ENCODE results near the gene SFTA2.

Gene SFTA2

GRCh38 chr6:30889921-30890645 is 41.9 kb downstream of the SFTA2 start:
- TF ChIP-seq ZIC2 (tag by site-specific recombination; IDR thresholded peaks at IDR 0.05) (peak; percentile 68), ZEB2 (tag by site-specific recombination; IDR thresholded peaks at IDR 0.05) (no peak)
- Histone ChIP-seq H3K36me3 (ENCODE audit: control insufficient read depth in 2 of 2, insufficient read depth in 1 of 2, low read length in 2 of 2) (peaks cover 8 to 63% of the 10 kb centered on the region in 2 experiments), H3K4me3 (ENCODE audit: low read depth, low read length) (no peak overlapping the region), H3K4me1 (ENCODE audit: control insufficient read depth, insufficient read depth, low read length) (peaks cover 26% of the 10 kb centered on the region), H3K27ac (ENCODE audit: extremely low read depth, low read depth, low read length) (no peak overlapping the region), H3K9me3 (ENCODE audit: control insufficient read depth, insufficient read depth, low read depth, low read length) (no peaks in the 10 kb centered on the region)
- CTCF ChIA-PET, result interaction anchor here (0.6 to 2.6 kb wide), 10 partner anchors 16 to 476 kb away, joined by 3 to 13 read pairs (median 4); partner anchors contain the start of gene VARS2
- POLR2A ChIA-PET, result interaction anchor here (0.5 to 1.1 kb wide), 3 partner anchors 22 to 275 kb away, joined by 3 to 5 read pairs (median 3); no protein-coding TSS in a partner anchor

GRCh38 chr6:30889496-30889885 is 42.5 kb downstream of the SFTA2 start:
- Histone ChIP-seq H3K4me3 (ENCODE audit: low read depth, low read length) (no peak overlapping the region), H3K27ac (ENCODE audit: extremely low read depth, low read depth, low read length) (no peak overlapping the region), H3K36me3 (ENCODE audit: control insufficient read depth in 2 of 2, insufficient read depth in 1 of 2, low read length in 2 of 2) (peaks cover 2 to 57% of the 10 kb centered on the region in 2 experiments), H3K9me3 (ENCODE audit: control insufficient read depth, insufficient read depth, low read depth, low read length) (no peaks in the 10 kb centered on the region), H3K4me1 (ENCODE audit: control insufficient read depth, insufficient read depth, low read length) (peaks cover 29% of the 10 kb centered on the region)
- ChIA-PET POLR2A (interaction anchor here (0.5 to 1.1 kb wide), 4 partner anchors 10 to 275 kb away, joined by 3 to 5 read pairs (median 3); no protein-coding TSS in a partner anchor), CTCF (interaction anchor here (0.6 to 2.6 kb wide), 11 partner anchors 11 to 198 kb away, joined by 3 to 13 read pairs (median 5); partner anchors contain the start of gene VARS2)
- TF ChIP-seq ZNF426 (tag by site-specific recombination; IDR thresholded peaks at IDR 0.05), result no peak
- TF ChIP-seq ZNF121 (tag by site-specific recombination; IDR thresholded peaks at IDR 0.05), result peak; percentile 84
- TF ChIP-seq BCL11B (tag by site-specific recombination; IDR thresholded peaks at IDR 0.05; ENCODE audit: low read depth), result no peak
- no peak for TF ChIP-seq ZNF792 (tag by site-specific recombination; IDR thresholded peaks at IDR 0.05)
- no peak for TF ChIP-seq TRIM28 (IDR thresholded peaks at IDR 0.05; ENCODE audit: borderline replicate concordance, low read length)
- TF ChIP-seq ZBTB17 (tag by site-specific recombination; IDR thresholded peaks at IDR 0.05), result no peak
- TF ChIP-seq ZNF155 (tag by site-specific recombination; IDR thresholded peaks at IDR 0.05), result no peak

GRCh38 chr6:30888816-30889495 is 43.0 kb downstream of the SFTA2 start:
- no peak overlapping the region for H3K27ac ChIP-seq (ENCODE audit: extremely low read depth, low read depth, low read length)
- peak; percentile 4; the same call in 1 of the 2 replicates for TF ChIP-seq GLIS2 (tag by site-specific recombination; IDR thresholded peaks at IDR 0.05)
- TF ChIP-seq PATZ1 (tag by site-specific recombination; IDR thresholded peaks at IDR 0.05), result 0 out of 2 replicates have a peak, but pooled peaks have one; percentile 2
- peak; percentile 44; the same call in 1 of the 2 replicates for TF ChIP-seq SCRT2 (tag by site-specific recombination; IDR thresholded peaks at IDR 0.05)
- no peak for TF ChIP-seq ZNF768 (tag by site-specific recombination; IDR thresholded peaks at IDR 0.05)
- CTCF ChIA-PET, result interaction anchor here (0.6 to 2.6 kb wide), 15 partner anchors 10 to 210 kb away, joined by 3 to 13 read pairs (median 5); partner anchors contain the start of gene VARS2
- H3K4me3 ChIP-seq (ENCODE audit: low read depth, low read length), result no peak overlapping the region
- H3K9me3 ChIP-seq (ENCODE audit: control insufficient read depth, insufficient read depth, low read depth, low read length), result no peaks in the 10 kb centered on the region
- peaks cover 29% of the 10 kb centered on the region for H3K4me1 ChIP-seq (ENCODE audit: control insufficient read depth, insufficient read depth, low read length)
- peaks cover 0 to 53% of the 10 kb centered on the region in 2 experiments; a peak in 2 of 3 replicates for H3K36me3 ChIP-seq (ENCODE audit: control insufficient read depth in 2 of 2, insufficient read depth in 1 of 2, low read length in 2 of 2)
- POLR2A ChIA-PET, result interaction anchor here (0.5 to 1.1 kb wide), 7 partner anchors 11 to 207 kb away, joined by 3 to 4 read pairs (median 3); partner anchors contain the start of genes FLOT1 and GTF2H4

Data from HEK293 (cell line).